Activated CD8-positive, alpha-beta memory T cell treated with anti-CD3 and anti-CD28 coated beads, Interleukin-2, amount 50 U/mL, for 4 hours (primary cell): ENCODE results near the gene RBM20.

Experiments used
- DNase-seq: peaks from one replicate; pipeline ENCODE4 v3.0.0-alpha.2; 2020

Gene RBM20

DNA sequence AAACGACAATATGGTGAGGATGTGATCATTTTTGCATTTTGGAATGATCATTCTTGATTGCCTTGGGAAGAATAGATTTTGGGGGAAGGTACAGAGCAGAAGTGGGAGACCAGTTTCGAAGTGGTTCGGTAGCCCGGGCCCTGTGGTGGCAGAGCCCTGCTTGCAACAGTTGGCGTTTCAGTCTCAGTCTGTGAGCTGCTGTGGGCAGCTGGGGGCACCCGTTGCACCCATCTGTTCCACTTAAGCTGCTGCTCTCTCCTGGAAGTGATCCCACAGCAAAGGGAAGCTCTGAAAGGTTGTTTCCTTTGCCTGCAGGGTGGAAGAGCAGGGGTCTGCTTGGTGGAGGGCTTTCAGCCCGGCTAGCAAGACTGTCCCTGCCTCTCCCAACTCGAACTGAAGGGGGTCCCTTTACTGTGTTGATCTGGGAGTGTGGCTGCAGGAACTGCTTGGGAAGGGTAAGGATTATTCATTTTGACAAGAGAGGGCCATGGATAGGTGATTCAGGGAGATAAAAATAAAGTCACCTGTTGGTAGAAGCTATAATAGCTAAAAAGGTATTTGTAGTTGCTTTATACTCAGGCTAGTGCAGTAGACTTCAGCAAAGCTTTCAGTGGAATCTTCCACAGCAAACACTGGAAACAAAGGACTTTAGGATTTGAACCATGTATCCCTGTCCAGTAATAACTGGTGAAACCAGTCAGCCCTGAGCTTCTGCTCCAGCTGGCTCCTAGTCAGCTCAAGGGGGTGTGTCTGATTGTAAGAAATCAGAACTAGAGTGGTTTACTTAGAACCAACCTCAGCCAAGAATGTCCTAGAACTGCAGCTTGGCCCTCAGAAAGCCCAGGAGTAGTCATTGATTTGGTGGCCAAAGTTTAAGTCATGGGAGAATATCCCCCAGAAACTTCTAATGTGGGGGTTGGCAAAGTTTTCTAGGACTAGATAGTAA lies 174.4 kb downstream of the RBM20 start:
- DNase-seq = no peak

DNA sequence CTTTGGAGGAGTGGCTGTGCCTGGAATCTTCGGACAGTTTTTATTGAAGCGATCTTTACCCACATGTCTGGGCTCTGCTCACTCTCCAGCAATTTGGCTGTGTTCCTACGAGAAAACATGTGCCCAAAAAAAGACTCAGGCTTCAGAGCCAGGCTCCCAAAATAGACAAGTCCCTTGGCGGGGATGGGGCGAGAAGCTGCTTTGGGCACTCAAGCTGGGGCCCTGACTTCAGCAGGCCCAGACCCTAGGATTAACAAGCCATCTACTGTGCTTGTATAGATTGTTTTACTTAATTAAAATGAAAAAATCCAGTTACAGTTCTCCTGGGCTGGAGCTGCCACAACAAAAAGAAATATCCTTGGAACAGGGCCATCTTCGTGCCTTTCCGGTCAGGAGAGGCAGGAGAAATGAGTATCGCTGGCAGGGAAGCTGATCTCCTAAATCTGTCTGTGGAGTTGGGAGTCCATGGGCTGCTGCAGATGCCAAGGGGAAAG lies 176.2 kb downstream of the RBM20 start:
- no peak for DNase-seq

DNA sequence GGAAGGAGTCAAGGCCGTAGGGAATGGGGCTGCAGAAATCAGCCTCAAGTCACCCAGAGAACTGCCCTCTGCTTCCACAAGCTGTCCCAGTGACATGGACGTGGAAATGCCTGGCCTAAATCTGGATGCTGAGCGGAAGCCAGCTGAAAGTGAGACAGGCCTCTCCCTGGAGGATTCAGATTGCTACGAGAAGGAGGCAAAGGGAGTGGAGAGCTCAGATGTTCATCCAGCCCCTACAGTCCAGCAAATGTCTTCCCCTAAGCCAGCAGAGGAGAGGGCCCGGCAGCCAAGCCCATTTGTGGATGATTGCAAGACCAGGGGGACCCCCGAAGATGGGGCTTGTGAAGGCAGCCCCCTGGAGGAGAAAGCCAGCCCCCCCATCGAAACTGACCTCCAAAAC lies 177.4 kb downstream of the RBM20 start:
- DNase-seq = no peak

DNA sequence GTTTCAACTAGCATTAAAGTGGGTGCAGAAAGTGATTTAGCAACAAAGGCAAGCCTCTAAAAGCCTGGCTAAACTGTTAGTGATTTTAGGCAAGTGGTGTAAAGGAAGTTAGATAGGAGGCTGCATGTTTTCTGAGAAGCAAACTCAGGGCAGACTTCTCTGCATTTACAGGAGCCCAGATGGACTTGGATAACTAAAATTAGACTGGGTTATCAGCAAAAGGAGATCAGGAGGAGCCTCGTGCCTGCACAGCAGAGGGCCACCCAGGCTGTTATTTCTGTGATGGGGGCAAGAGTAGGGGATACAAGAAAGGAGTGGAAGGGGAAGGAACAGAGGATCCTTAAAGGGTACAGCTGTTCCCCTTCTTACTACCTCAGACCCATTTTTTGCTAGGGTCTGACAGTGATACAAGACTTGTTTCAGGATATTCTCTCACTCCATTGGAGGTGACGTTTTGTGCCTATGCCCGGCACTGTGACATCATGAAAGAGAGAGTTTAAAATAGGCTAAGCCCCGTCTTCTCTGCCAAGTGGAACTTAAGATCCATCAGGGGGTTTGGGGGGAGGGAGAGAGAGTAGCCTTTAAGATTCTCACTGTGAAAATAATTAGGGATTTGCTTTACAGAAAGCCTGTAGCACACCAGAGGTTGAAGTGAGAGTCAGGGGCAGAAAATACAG lies 178.0 kb downstream of the RBM20 start:
- DNase-seq = no peak

DNA sequence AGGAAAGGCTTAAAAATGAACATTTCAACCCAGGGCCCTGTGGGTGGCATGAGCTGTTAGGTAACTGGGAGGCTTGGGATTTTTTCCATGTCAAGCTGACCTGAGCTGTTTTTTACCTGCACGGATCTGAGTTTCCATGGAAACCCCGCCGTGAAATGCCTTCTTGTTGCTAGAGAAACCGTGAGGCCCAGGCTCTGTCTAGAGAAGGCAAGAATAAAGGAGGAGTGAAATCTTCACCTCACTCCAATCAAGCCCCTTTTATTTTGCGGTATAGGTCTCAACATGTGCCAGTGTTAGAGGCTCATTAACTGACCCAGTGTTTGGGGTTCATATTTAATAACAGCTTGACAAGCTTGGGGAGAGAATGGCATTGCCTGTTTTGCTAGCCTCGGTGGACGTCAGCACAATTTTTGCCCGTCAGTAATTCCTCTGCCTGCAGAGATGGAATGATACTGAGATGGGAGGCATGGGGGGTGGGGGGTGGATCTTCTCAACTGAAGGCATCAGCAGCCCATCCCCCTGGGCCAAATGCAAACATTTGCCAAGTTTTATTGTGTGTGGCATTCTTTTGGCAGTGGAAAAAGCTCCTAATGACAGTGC lies 178.7 kb downstream of the RBM20 start:
- no peak for DNase-seq

DNA sequence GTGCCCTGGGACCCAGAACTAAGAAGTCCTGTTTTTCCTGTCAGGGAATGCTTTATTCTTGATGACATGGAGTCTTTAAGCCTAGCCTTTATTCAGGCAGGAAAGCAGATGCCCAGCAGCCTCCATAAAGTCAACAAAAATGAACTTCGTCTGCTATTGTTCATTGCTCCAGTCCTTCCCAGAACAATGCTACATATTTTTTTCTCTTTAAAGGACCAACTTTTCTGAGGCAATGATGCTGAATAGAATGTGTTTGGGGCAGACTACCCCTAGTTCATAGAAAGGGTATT lies 180.0 kb downstream of the RBM20 start:
- no peak for DNase-seq

DNA sequence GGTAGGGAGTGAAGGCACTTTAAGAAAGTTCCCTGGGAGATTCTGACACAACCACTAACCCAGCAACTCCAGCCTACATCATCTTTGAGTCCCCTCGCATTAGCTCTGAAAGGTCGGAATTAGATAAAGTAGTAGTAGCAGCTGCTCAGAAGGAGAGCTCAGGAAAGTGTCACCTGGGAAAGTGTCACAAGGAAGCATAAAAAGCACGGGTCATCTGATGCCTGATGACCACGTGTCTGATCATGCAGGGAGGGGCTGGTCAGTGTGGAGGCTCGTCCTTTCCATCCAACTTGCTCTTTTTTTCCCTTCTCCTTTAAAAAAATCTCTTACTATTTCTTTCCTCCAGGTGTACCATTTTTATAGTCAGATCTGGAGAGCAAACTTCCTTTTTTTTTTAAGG lies 180.5 kb downstream of the RBM20 start:
- DNase-seq = no peak

DNA sequence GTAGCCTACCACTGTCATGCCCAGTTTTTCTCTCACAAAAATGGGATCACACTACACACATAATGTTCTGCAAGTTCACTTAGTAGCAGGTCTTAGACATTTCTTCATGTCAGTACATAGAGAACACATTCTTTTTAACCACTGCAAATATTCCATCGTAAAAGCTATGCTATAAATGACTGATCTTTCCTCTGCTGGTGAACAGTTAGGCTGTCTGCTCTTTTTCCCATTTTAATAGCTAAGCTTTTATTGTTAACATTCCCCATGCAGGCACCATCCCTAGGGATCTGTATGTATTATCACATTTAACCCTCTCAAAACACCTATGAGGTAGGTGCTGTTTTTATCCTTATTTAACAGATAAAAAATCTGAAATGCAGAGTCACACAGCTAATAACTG lies 181.4 kb downstream of the RBM20 start:
- no peak for DNase-seq

DNA sequence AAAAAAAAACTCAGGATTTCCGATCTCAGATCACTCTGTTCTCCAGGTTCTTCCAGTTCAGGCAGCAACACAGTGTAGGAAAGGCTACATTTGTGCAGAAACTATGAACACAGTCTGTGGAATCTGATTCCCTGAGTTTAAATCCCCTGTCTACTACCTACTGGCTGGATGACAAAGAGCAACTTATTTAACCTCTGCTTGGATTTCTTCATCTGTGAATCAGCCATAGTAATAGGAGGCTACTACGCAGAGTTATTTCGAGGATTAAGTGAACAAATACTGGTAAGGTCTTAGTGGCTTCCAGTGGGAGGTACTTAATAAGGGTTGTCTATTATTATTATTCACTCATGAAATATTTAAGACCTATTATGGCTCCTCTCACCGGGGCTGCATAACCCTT lies 183.3 kb downstream of the RBM20 start:
- DNase-seq = no peak

DNA sequence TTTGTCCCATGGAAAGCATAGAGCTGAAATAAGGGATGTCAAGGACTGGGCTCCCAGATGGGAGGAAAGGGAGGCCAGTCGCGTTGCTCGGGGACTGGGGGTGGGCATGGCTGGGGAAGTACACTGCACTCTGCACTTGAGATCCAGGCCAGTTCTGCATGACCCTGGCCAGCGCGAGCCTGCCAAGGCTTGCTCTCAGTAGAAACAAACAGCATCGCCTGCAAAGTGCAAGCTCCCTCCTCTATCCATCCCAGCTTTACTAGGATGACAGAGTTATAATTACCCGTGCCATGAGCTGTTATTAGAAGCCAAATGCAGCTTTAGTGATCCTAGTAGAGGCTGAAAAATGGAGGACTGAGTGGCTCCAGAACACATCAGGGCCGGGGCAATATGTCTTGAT lies 183.7 kb downstream of the RBM20 start:
- DNase-seq = no peak

DNA sequence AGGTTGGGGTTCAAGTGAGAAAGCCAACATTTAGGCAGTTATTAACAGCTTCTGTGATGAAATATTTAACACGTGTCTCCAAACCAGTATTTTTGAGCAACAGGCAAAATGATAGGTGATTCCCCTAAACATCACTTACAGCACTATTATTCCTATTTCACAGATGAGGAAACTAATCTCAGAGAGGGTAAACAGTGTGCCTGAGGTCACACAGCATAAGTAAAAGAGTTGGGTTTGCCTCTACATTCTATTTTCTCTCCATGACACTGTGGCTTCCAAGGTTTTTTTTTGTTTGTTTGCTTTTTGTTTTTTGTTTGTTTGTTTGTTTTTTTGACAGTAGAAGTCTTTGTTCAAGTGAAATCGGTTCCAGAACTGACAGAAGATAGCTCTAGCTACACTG lies 184.4 kb downstream of the RBM20 start:
- DNase-seq = no peak

DNA sequence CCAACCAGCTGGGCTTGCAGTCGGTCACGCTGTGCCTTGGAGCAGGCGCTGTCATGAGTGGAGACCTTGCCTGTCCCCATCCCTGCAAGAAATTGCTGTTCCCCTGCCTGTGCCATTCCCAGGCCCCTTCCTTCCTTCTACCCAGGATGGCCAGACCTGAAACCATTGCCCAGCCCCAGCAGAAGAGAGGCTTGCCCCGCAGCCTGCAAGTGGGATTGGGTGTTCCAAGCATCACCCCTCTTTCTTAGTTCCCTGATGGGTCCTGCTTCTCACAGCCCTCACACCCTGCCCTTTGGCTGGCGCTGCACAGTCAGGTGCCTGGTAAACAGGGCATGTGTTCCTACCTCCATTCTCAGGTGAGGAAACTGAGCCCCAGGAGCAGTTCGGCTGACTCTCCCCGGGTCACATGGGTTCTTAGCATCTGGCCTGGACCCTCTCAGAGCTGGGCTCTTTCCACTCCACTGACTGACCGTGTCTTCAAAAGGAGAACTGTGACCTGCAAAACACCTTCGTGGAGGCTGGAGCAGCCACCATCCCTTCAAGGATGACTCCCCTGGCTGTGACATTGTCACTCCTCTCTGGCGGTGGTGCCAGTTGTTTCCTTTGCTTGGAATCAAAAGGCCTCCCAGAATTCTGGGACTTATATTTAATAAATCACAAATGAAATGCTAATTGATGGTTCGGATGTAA lies 185.7 kb downstream of the RBM20 start:
- DNase-seq = no peak

DNA sequence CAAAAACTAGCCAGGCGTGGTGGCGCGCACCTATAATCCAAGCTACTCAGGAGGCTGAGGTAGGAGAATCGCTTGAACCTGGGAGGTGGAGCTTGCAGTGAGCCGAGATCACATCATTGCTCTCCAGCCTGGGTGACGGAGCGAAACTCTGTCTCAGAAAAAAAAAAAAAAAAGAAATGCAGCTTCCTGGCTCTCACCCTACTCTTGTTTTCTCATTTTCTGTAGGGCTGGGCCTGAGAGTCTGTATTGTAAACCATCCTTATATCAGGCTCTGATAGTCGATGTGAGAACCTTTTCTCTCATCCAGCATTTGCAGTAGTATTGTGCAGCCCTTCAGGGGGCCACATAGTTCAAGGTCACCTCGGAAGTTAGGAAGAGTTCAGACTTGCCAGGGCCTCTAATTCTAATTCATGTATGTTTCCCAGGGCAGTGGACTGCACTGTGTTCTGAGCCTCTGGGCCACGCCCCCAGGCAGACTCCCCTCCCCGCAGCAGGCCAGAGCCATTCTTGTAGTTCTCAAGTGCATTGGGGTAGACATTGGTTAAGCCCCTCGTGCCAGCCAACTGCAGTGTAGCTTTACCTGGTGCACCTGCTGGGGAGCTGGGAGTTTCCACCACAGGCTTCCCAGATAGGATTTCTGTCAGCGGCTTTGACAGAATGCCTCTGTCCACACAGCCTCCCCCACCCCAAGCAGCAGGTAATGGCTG lies 189.3 kb downstream of the RBM20 start:
- DNase-seq = no peak

DNA sequence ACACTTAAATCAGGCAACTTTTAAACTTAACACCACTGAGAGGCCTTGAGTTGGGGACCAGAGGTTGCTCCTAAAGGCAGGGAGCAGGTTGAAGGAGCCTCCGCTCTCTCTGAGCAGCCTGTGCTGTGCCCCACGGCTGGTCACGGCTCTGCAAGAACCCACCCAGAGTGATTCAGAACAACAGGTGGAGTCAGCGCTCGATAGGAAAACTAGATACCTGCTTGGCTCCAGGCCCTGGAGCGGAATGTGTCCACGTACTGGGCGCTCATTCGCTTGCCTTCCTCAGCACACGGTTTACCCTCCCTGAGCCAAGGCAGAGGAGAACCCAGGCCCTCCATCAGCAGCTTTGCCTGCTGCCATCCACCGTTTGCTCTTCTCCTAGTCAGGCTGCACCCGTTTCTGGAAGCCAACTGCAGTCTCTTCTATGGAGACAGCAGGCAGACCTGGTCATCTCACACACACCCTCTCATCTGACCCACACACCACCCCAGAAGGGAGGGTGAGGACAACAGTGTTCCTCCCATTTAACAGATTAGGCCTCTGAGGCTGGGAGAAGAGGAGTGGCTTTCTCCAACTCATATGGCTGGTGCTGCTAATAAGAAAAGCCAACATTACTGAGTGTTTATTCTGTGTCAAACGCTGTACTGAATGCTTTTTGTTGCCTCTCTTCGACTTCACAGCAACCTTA lies 189.9 kb downstream of the RBM20 start:
- no peak for DNase-seq

DNA sequence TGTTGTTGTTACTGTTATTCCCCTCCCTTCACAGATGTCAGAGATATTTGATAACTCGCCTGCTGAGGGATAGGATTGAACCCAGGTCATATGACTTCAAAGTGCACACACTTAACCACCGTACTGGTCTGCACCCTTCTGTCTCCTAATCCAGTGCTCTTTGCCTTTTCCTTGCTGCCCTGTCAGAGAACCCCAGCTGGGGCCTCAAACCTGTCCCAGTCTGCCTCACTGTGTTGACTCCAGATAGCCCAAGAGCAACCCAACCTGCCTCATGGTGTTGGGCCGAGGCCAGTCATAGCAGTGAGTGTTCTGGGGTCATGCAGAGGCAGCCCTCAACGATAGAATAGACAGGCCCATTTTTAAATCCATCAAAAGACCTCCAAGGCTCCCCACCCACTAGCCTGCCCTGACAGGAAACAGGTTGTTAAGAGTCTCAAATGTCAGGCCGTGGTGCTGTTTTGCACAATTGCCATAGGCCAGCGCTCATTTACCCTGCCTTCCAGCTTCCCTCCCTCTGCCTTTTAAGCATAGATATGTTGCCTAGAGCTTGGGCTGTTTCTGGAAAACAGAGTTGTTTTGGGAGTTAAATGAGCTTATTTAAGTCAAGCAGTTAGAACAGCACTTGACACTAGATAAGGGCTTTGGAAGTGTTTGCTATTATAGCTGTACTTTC lies 190.6 kb downstream of the RBM20 start:
- DNase-seq = peak; percentile 33

DNA sequence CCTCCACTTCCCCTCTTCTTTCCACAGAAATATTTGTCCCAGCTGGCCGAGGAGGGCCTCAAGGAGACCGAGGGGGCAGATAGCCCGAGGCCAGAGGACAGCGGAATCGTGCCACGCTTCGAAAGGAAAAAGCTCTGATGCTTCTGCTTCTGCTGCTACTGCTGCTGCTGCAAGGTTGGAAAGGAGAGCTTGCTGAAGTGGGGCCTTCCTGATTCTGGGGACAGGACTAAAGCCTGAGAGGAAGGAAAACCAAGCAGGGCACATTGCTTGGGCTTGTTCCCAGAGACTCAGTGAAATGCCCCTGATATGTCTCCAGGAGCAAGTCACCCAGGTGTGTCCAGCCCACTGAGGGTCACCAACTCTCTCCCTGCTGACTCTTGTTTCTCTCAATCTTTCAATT lies 191.7 kb downstream of the RBM20 start:
- DNase-seq = no peak

DNA sequence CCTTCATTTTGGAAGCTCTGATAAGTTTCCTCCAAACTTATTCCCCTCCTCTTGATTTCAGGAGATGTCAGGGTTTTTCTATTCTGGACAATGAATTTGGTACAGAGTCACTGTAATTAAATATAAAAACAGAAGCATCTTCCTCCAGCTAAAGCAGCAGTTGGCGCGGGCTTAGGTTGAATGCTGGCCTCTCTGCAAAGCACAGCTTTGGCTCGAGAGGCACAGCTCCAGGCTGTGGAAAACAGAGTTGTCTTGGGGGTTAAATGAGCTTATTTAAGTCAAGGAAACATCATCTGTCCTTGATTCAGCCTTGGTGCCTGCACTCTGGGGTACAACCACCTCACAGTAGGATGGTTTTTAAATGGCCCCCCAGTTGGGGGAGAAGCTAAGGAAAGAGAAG lies 192.6 kb downstream of the RBM20 start:
- no peak for DNase-seq

DNA sequence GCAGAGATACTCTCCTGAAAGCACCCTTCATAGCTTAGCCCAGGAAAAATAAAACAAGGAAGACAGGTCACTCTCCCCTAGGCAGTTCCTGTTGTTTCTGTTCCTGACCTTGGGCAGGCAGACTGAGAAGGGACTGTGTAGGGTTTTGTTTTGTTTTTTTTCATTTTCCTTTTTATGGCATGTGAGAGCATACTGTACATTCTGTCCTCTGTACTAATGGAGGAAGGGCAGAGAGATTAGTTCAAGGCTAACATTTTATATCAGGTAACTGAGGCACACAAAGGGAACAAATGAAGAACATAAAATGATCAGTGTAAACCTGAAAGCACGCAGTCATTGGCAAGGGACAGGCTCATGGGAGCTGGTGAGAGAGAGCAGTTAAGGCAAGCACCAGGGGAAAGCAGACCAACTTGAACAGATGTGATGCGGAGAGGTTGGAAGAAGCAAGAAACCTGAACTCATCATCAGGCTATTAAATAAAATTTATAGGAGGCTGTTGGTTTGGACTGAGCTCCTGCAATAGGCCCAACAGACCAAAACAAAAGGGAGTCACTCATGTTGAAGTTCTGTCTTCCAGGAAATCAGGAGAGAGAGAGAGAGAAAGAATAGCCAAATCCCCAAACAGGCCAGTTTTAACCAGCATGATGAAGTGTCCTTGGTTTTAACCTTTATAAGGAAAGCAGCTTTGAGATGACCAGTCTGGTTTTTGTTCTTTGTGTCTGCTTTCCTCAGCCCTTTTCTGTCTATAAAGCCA lies 193.5 kb downstream of the RBM20 start:
- DNase-seq = no peak

DNA sequence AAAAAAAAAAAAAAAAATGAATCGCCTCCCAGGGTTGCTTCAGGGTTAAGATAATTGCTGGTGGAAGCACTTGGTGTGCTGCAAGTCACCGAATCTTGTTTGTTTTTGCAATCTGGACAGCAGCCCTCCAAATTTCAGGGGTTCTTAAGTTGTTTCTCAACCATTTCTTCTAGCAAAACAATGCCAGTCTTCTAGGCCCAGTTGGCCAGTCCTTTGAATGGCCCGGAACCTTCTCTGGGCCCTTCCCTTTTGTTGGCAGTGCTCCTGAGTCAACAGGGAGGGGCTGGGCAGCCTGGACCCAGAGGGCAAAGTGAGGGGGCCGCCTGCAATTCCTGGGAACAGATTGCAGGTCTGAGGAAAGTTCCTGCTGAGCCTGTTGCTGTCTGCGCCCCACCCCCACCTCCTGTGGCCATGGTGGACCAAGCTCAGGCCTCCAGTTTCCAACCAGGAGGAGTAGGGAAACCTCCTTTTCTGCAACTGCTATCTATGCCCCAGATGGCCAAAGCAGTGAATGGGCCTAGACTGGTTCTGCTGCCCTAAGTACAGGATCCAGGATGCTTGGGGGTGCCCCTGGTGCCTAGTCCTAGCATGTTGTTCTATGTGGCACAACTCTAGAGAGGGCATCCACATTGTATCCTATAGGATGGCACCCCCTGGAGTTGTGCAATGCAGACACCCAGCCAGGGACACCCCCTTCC lies 196.2 kb downstream of the RBM20 start:
- DNase-seq = no peak

DNA sequence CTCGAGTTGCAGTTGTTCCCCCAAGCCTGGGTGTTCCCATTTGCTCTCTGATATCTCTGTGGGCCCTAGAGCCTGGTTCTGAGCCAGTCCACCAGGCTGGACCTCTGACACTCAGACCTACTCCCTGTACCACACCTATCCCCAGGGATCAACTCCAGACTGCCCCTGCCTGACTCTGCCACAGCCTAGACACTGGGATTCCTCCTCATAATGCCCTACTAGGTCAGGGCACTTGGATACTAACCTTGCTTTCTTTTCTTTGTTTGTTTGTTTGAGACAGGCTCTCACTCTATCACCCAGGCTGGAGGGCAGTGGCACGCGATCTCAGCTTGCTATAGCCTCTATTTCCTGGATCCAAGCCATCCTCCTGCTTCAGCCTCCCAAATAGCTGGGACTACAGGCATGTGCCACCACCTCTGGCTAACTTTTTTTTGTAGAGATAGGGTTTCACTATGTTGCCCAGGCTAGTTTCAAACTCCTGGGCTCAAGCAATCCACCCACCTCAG lies 196.8 kb downstream of the RBM20 start:
- no peak for DNase-seq
